Activated CD4-positive, alpha-beta T cell treated with anti-CD3 and anti-CD28 coated beads, Interleukin-2, amount 10 ng/mL, durations not matched to agents 24 days and 14 days (primary cell): Measurements from ENCODE around the gene PRRX2. TPM values are rescaled to one million over a fixed set of nuclear protein-coding genes. Genes with fewer than 3 reads are reported as not detected.

Experiments
- DNase-seq: peaks from one replicate; pipeline ENCODE4 v3.0.0; 2022
- H3K27ac Mint-ChIP-seq: one replicate; pipeline ENCODE4 v1.8.0; 2022; ENCODE audit warnings: mild to moderate bottlenecking, mixed read lengths
- H3K27me3 Mint-ChIP-seq: one replicate; pipeline ENCODE4 v1.8.0; 2022; ENCODE audit warnings: mixed read lengths
- H3K36me3 Mint-ChIP-seq: one replicate; pipeline ENCODE4 v1.8.0; 2022; ENCODE audit warnings: low read depth, mild to moderate bottlenecking, mixed read lengths
- H3K4me1 Mint-ChIP-seq: one replicate; pipeline ENCODE4 v1.8.0; 2021; ENCODE audit warnings: mixed read lengths
- H3K4me3 Mint-ChIP-seq: one replicate; pipeline ENCODE4 v1.8.0; 2022; ENCODE audit warnings: mild to moderate bottlenecking, moderate library complexity, mixed read lengths
- H3K9me3 Mint-ChIP-seq: one replicate; pipeline ENCODE4 v1.8.0; 2021; ENCODE audit warnings: mixed read lengths
- intact Hi-C: fragments of 100-400 bp; cut with micrococcal nuclease; formaldehyde crosslinking; loops from one replicate; pipeline ENCODE4 v1.15.1; 2023
- total RNA-seq: library from RNA; stranded (reverse); gene quantifications from 2 replicates; pipeline ENCODE4 v1.2.3, GENCODE V29; 2022

Gene PRRX2
- total RNA-seq, 1 donor from 2014 or later, result 3.4 TPM

GRCh38 chr9:129640086-129640870, 25.2 kb upstream of the PRRX2 start:
- H3K36me3 Mint-ChIP-seq, result peaks cover 20% of the 10 kb centered on the region
- H3K27ac Mint-ChIP-seq, result no peak overlapping the region
- intact Hi-C loops, result loop anchor here (2.0 to 5.0 kb wide), 2 partner anchors 13 to 87 kb away; partner anchors contain the start of gene NTMT1
- peak overlapping the region; percentile 90 for H3K4me3 Mint-ChIP-seq
- H3K9me3 Mint-ChIP-seq, result no peaks in the 10 kb centered on the region
- no peaks in the 10 kb centered on the region for H3K27me3 Mint-ChIP-seq
- DNase-seq, result no peak
- peaks cover 16% of the 10 kb centered on the region for H3K4me1 Mint-ChIP-seq

- Mint-ChIP-seq H3K4me3 (peak overlapping the region; percentile 90), H3K9me3 (no peaks in the 10 kb centered on the region), H3K27ac (peak overlapping the region; percentile 76), H3K27me3 (no peaks in the 10 kb centered on the region), H3K36me3 (peaks cover 14% of the 10 kb centered on the region), H3K4me1 (peaks cover 16% of the 10 kb centered on the region)
- no peak for DNase-seq
- intact Hi-C loops, result loop anchor here (2.0 to 5.0 kb wide), 2 partner anchors 14 to 86 kb away; partner anchors contain the start of gene NTMT1
These were observed 24.3 kb upstream of the PRRX2 start for GRCh38 chr9:129640871-129641749.

- H3K27ac Mint-ChIP-seq, result peak within 1 kb of the TSS; percentile 88
- peaks cover 16% of the 10 kb centered on the region for H3K4me1 Mint-ChIP-seq
- intact Hi-C loops, result loop anchor here (1.0 to 5.0 kb wide), 4 partner anchors 15 to 148 kb away; partner anchors contain the start of gene NTMT1
- no peaks in the 10 kb centered on the region for H3K27me3 Mint-ChIP-seq
- H3K4me3 Mint-ChIP-seq, result peak within 1 kb of the TSS; percentile 90
- DNase-seq, result peak; percentile 99
- H3K36me3 Mint-ChIP-seq, result peaks cover 14% of the 10 kb centered on the region
- H3K9me3 Mint-ChIP-seq, result no peaks in the 10 kb centered on the region
These were observed 23.5 kb upstream of the PRRX2 start, which contains the start of gene ASB6 for GRCh38 chr9:129641750-129642585. Gene ASB6 (minus strand): TSS chr9:129642151. CDS start chr9:129641999, 152 bp downstream.

- Mint-ChIP-seq H3K36me3 (peaks cover 4% of the 10 kb centered on the region), H3K4me1 (peaks cover 16% of the 10 kb centered on the region), H3K4me3 (no peak overlapping the region), H3K27ac (no peak overlapping the region), H3K9me3 (no peaks in the 10 kb centered on the region), H3K27me3 (no peaks in the 10 kb centered on the region)
- DNase-seq, result no peak
- intact Hi-C loops, result loop anchor here (2.0 to 5.0 kb wide), 2 partner anchors 84 to 139 kb away; no protein-coding TSS in a partner anchor
These were observed 21.7 kb upstream of the PRRX2 start for GRCh38 chr9:129643706-129644105.

GRCh38 chr9:129644365-129644764, 21.1 kb upstream of the PRRX2 start:
- Mint-ChIP-seq H3K27ac (no peak overlapping the region), H3K4me1 (peaks cover 16% of the 10 kb centered on the region), H3K9me3 (no peaks in the 10 kb centered on the region), H3K4me3 (no peak overlapping the region), H3K36me3 (peaks cover 3% of the 10 kb centered on the region), H3K27me3 (no peaks in the 10 kb centered on the region)
- intact Hi-C loops, result loop anchor here (5.0 kb wide), 1 partner anchor 83 kb away; no protein-coding TSS in a partner anchor
- DNase-seq, result no peak

- peaks cover 2% of the 10 kb centered on the region for H3K36me3 Mint-ChIP-seq
These were observed 20.5 kb upstream of the PRRX2 start for GRCh38 chr9:129644902-129645301.

GRCh38 chr9:129646252-129646651, 19.2 kb upstream of the PRRX2 start:
- Mint-ChIP-seq H3K27me3 (no peaks in the 10 kb centered on the region), H3K9me3 (no peaks in the 10 kb centered on the region), H3K4me3 (no peak overlapping the region), H3K4me1 (peaks cover 4% of the 10 kb centered on the region), H3K27ac (no peak overlapping the region), H3K36me3 (peaks cover 1% of the 10 kb centered on the region)
- intact Hi-C loops, result no loop called here
- DNase-seq, result no peak

More at GRCh38 chr9:129644902-129645301, 20.5 kb upstream of the PRRX2 start:
- DNase-seq, result no peak
- no peak overlapping the region for H3K27ac Mint-ChIP-seq
- no peaks in the 10 kb centered on the region for H3K27me3 Mint-ChIP-seq
- no peak overlapping the region for H3K4me3 Mint-ChIP-seq
- H3K4me1 Mint-ChIP-seq, result peaks cover 14% of the 10 kb centered on the region
- intact Hi-C loops, result loop anchor here (5.0 kb wide), 1 partner anchor 82 kb away; no protein-coding TSS in a partner anchor
- H3K9me3 Mint-ChIP-seq, result no peaks in the 10 kb centered on the region

GRCh38 chr9:129646654-129647053, 18.8 kb upstream of the PRRX2 start:
- Mint-ChIP-seq H3K27me3 (no peaks in the 10 kb centered on the region), H3K9me3 (no peaks in the 10 kb centered on the region), H3K4me1 (peaks cover 2% of the 10 kb centered on the region), H3K36me3 (no peaks in the 10 kb centered on the region), H3K27ac (no peak overlapping the region), H3K4me3 (no peak overlapping the region)
- intact Hi-C loops, result no loop called here
- DNase-seq, result no peak

- no peaks in the 10 kb centered on the region for H3K36me3 Mint-ChIP-seq
- no peaks in the 10 kb centered on the region for H3K9me3 Mint-ChIP-seq
- intact Hi-C loops, result no loop called here
- no peaks in the 10 kb centered on the region for H3K4me1 Mint-ChIP-seq
- H3K4me3 Mint-ChIP-seq, result no peak overlapping the region
- no peak for DNase-seq
- no peak overlapping the region for H3K27ac Mint-ChIP-seq
- H3K27me3 Mint-ChIP-seq, result no peaks in the 10 kb centered on the region
These were observed 17.8 kb upstream of the PRRX2 start for GRCh38 chr9:129647635-129648034.

- Mint-ChIP-seq H3K9me3 (no peaks in the 10 kb centered on the region), H3K4me3 (no peak overlapping the region), H3K27me3 (no peaks in the 10 kb centered on the region), H3K27ac (no peak overlapping the region), H3K4me1 (no peaks in the 10 kb centered on the region), H3K36me3 (no peaks in the 10 kb centered on the region)
- no peak for DNase-seq
- intact Hi-C loops, result no loop called here
These were observed 17.2 kb upstream of the PRRX2 start for GRCh38 chr9:129648092-129648763.

GRCh38 chr9:129648764-129649115, 16.7 kb upstream of the PRRX2 start:
- no peak overlapping the region for H3K27ac Mint-ChIP-seq
- H3K4me3 Mint-ChIP-seq, result no peak overlapping the region
- H3K4me1 Mint-ChIP-seq, result no peaks in the 10 kb centered on the region
- no peaks in the 10 kb centered on the region for H3K27me3 Mint-ChIP-seq
- H3K9me3 Mint-ChIP-seq, result no peaks in the 10 kb centered on the region
- DNase-seq, result no peak
- intact Hi-C loops, result no loop called here
- no peaks in the 10 kb centered on the region for H3K36me3 Mint-ChIP-seq

- no peak for DNase-seq
- Mint-ChIP-seq H3K9me3 (no peaks in the 10 kb centered on the region), H3K36me3 (no peaks in the 10 kb centered on the region), H3K4me1 (no peaks in the 10 kb centered on the region), H3K4me3 (no peak overlapping the region), H3K27ac (no peak overlapping the region), H3K27me3 (no peaks in the 10 kb centered on the region)
- intact Hi-C loops, result no loop called here
These were observed 15.4 kb upstream of the PRRX2 start for GRCh38 chr9:129649726-129650679.
